ENCODE data around the gene MYH6. TPM values are rescaled to one million over a fixed set of nuclear protein-coding genes. Genes with fewer than 3 reads are reported as not detected.

The MYH6 gene
- total RNA-seq, 1 donor from 2014 or later, result 1,823 TPM

DNA sequence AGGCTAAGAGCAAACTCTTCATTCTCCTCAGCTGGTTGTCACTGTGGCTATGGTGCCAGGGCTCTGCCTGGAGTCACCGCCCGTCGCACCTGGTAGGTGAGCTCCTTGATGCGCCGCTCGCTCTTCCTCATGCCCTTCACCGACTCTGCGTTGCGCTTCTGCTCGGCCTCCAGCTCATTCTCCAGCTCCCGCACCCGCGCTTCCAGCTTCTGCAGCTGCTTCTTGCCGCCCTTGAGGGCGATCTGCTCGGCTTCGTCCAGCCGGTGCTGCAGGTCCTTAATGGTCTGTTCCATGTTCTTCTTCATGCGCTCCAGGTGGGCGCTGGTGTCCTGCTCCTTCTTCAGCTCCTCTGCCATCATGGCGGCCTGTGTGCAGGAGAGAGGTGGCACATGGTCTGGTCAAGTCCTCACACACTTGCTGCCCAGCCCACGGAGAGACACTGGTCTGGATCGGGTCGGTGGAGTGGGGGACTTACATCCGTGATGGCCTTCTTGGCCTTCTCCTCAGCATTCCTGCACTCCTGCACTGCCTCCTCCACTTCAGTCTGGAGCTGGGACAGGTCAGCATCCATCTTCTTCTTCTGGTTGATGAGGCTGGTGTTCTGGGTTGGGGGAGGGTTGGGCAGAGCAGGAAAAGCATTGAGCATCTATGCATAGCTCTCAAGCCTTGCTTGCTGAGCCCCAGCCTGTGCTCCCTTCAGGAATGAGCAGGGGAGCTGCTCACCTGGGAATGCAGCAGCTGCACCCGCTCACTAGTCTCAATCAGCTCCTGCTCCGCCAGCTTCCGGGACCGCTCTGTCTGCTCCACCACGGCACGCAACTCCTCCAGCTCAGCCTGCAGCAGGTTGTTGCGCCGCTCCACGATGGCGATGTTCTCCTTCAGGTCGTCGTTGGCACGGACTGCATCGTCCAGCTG lies 7.1 kb upstream of the MYH6 start:
- no peak for DNase-seq
- Histone ChIP-seq H3K9me3 (replicated peaks) (no peaks in the 10 kb centered on the region), H3K4me3 (peak overlapping the region; percentile 4), H3K36me3 (peaks cover 56% of the 10 kb centered on the region), H3K4me1 (no peaks in the 10 kb centered on the region), H3K27ac (replicated peaks) (peak overlapping the region; percentile 91), H3K27me3 (ENCODE audit: low read depth) (no peaks in the 10 kb centered on the region)
- no peak for TF ChIP-seq CTCF (IDR thresholded peaks at IDR 0.05; ENCODE audit: borderline replicate concordance)
- intact Hi-C loops (cut with micrococcal nuclease), result no loop called here

DNA sequence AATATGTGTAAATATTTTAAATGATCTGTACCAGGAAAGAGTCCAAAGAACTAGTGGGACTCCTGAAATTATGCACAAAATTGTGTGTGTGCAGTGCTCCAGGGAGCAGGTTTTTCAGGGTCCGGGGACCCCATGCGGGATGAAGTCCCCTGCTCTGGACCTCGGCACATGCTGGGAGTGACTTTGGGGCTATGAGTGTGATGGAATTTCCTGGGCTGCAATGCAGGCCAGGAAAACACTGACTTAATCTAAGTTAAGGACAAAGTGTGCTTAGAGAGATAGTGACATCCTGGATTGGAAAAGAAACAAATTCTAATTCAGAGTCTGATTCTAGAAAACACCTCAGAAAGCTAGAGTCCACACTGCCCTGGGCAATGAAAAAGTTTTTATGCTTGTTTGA lies 6.2 kb upstream of the MYH6 start:
- peaks cover 52% of the 10 kb centered on the region for H3K36me3 ChIP-seq
- peaks cover 1% of the 10 kb centered on the region for H3K4me1 ChIP-seq
- H3K4me3 ChIP-seq, result no peak overlapping the region
- peak overlapping the region; percentile 91 for H3K27ac ChIP-seq (replicated peaks)
- no peak for DNase-seq
- TF ChIP-seq CTCF (IDR thresholded peaks at IDR 0.05; ENCODE audit: borderline replicate concordance), result no peak
- no peaks in the 10 kb centered on the region for H3K27me3 ChIP-seq (ENCODE audit: low read depth)
- H3K9me3 ChIP-seq (replicated peaks), result no peaks in the 10 kb centered on the region
- intact Hi-C loops (cut with micrococcal nuclease), result no loop called here

DNA sequence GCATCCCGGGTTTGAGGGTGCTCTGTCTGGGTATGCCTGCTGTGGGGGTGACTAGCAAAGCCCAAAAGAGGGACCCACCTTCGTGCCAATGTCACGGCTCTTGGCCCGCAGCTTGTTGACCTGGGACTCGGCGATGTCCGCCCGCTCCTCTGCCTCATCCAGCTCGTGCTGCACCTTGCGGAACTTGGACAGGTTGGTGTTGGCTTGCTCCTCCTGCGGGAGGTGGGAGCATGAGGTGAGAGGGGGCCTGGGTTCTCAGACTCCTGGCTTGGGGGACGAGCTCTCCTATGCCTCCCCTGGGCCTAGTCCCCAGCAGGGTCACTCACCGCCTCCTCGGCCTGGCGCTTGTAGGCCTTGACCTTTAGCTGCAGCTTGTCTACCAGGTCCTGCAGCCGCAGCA lies 5.6 kb upstream of the MYH6 start:
- H3K27ac ChIP-seq (replicated peaks), result peak overlapping the region; percentile 91
- H3K36me3 ChIP-seq, result peaks cover 47% of the 10 kb centered on the region
- peaks cover 6% of the 10 kb centered on the region for H3K4me1 ChIP-seq
- no peak for TF ChIP-seq CTCF (IDR thresholded peaks at IDR 0.05; ENCODE audit: borderline replicate concordance)
- H3K4me3 ChIP-seq, result no peak overlapping the region
- H3K27me3 ChIP-seq (ENCODE audit: low read depth), result no peaks in the 10 kb centered on the region
- no peak for DNase-seq
- no peaks in the 10 kb centered on the region for H3K9me3 ChIP-seq (replicated peaks)
- intact Hi-C loops (cut with micrococcal nuclease), result no loop called here

DNA sequence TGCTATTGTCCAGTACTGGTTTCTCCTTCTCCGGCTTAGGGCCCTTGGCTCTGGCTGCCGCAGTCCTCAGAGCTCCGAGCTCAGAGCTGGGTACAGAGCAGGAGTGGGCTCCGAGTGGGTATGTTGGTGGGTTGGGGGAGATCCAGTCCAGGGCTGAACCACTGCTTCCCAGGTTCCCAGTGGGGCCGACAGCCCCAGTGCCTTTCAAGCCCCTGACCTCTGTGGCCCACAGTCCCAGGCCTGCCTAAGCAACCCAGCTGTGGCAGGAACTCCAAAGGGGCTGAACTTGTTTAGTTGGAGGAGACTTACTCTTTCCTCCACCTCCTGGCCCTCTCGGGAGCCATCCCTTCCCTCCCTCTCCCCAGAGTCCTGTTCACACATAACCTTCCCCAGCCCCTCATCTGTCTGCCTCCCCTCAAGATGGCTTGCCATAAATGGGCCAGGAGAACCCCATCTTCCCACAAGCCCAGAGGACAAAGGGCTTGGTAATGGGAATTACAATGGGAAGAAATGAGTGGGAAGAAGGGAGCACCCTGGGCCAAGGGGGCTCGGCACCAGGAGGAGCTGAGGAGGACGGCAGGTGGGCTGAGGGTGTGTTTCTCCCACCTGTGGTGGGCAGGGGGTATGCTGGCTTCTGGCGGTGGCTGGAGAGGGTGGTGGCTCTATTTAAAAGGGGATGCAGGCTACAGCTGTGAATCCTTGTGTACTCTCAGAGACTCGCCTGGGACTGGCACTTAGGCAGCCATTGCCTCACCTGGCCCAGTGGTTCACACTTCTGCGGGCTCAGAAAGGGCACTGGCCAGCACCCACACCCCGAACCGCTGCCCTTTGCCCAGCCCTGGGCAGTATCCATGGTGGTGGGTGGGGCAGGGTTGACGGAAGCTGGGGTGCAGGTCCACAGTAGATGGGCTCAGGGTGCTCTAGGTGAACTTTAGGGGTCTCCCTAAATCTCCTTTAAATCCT lies 3.8 kb upstream of the MYH6 start:
- peaks cover 32% of the 10 kb centered on the region for H3K36me3 ChIP-seq
- H3K27me3 ChIP-seq (ENCODE audit: low read depth), result no peaks in the 10 kb centered on the region
- no peak for DNase-seq
- TF ChIP-seq CTCF (IDR thresholded peaks at IDR 0.05; ENCODE audit: borderline replicate concordance), result no peak
- H3K27ac ChIP-seq (replicated peaks), result peak overlapping the region; percentile 91
- intact Hi-C loops (cut with micrococcal nuclease), result no loop called here
- peaks cover 6% of the 10 kb centered on the region for H3K4me1 ChIP-seq
- H3K4me3 ChIP-seq, result no peak overlapping the region
- no peaks in the 10 kb centered on the region for H3K9me3 ChIP-seq (replicated peaks)

GRCh38 chr14:23409966-23410635 lies 2.0 kb upstream of the MYH6 start:
- Histone ChIP-seq H3K36me3 (peaks cover 33% of the 10 kb centered on the region), H3K27ac (replicated peaks) (peak overlapping the region; percentile 91), H3K4me1 (peaks cover 19% of the 10 kb centered on the region), H3K4me3 (peak overlapping the region; percentile 65), H3K9me3 (replicated peaks) (no peaks in the 10 kb centered on the region), H3K27me3 (ENCODE audit: low read depth) (peaks cover 4% of the 10 kb centered on the region)
- DNase-seq, result peak; percentile 71
- intact Hi-C loops (cut with micrococcal nuclease), result no loop called here
- no peak for TF ChIP-seq CTCF (IDR thresholded peaks at IDR 0.05; ENCODE audit: borderline replicate concordance)
